Activated naive CD4-positive, alpha-beta T cell treated with anti-CD3 and anti-CD28 coated beads, Interleukin-2, amount 50 U/mL, for 24 hours (primary cell): Measurements from ENCODE around the gene BCL6.

ENCODE experiments used
- H3K27ac Mint-ChIP-seq: one replicate; pipeline ENCODE4 v1.8.0; 2021; ENCODE audit warnings: mild to moderate bottlenecking, mixed read lengths
- H3K27me3 Mint-ChIP-seq: one replicate; pipeline ENCODE4 v1.8.0; 2021; ENCODE audit warnings: mixed read lengths
- H3K36me3 Mint-ChIP-seq: one replicate; pipeline ENCODE4 v1.8.0; 2021; ENCODE audit warnings: mixed read lengths
- H3K4me1 Mint-ChIP-seq: one replicate; pipeline ENCODE4 v1.8.0; 2021; ENCODE audit warnings: mixed read lengths
- H3K4me3 Mint-ChIP-seq: one replicate; pipeline ENCODE4 v1.8.0; 2021; ENCODE audit warnings: mild to moderate bottlenecking, mixed read lengths
- H3K9me3 Mint-ChIP-seq: one replicate; pipeline ENCODE4 v1.8.0; 2021; ENCODE audit warnings: mixed read lengths

BCL6 gene

GRCh38 chr3:187736418-187736871 is 8.8 kb downstream of the BCL6 start:
- Mint-ChIP-seq H3K36me3 (peaks cover 3% of the 10 kb centered on the region), H3K27me3 (no peaks in the 10 kb centered on the region), H3K9me3 (no peaks in the 10 kb centered on the region), H3K27ac (no peak overlapping the region), H3K4me3 (no peak overlapping the region), H3K4me1 (peaks cover 36% of the 10 kb centered on the region)

GRCh38 chr3:187735837-187736236 is 9.4 kb downstream of the BCL6 start:
- no peak overlapping the region for H3K4me3 Mint-ChIP-seq
- H3K27ac Mint-ChIP-seq: no peak overlapping the region

GRCh38 chr3:187735383-187735782 is 9.9 kb downstream of the BCL6 start:
- H3K36me3 Mint-ChIP-seq: peaks cover 6% of the 10 kb centered on the region
- no peaks in the 10 kb centered on the region for H3K9me3 Mint-ChIP-seq
- no peaks in the 10 kb centered on the region for H3K27me3 Mint-ChIP-seq
- no peak overlapping the region for H3K27ac Mint-ChIP-seq
- peaks cover 27% of the 10 kb centered on the region for H3K4me1 Mint-ChIP-seq
- H3K4me3 Mint-ChIP-seq: no peak overlapping the region

More at GRCh38 chr3:187735837-187736236, 9.4 kb downstream of the BCL6 start:
- H3K36me3 Mint-ChIP-seq: peaks cover 6% of the 10 kb centered on the region
- peaks cover 31% of the 10 kb centered on the region for H3K4me1 Mint-ChIP-seq
- no peaks in the 10 kb centered on the region for H3K9me3 Mint-ChIP-seq
- no peaks in the 10 kb centered on the region for H3K27me3 Mint-ChIP-seq

- Mint-ChIP-seq H3K27ac (no peak overlapping the region), H3K4me3 (no peak overlapping the region), H3K36me3 (peaks cover 8% of the 10 kb centered on the region), H3K27me3 (no peaks in the 10 kb centered on the region), H3K9me3 (no peaks in the 10 kb centered on the region), H3K4me1 (peaks cover 22% of the 10 kb centered on the region)
Observed at GRCh38 chr3:187734841-187735240, 10.4 kb downstream of the BCL6 start.

- peaks cover 8% of the 10 kb centered on the region for H3K36me3 Mint-ChIP-seq
- no peak overlapping the region for H3K4me3 Mint-ChIP-seq
- H3K9me3 Mint-ChIP-seq: no peaks in the 10 kb centered on the region
- peaks cover 12% of the 10 kb centered on the region for H3K4me1 Mint-ChIP-seq
- no peak overlapping the region for H3K27ac Mint-ChIP-seq
- H3K27me3 Mint-ChIP-seq: no peaks in the 10 kb centered on the region
Observed at GRCh38 chr3:187733371-187733770, 11.9 kb downstream of the BCL6 start.

- Mint-ChIP-seq H3K36me3 (peaks cover 10% of the 10 kb centered on the region), H3K9me3 (no peaks in the 10 kb centered on the region), H3K4me3 (no peak overlapping the region), H3K27me3 (no peaks in the 10 kb centered on the region), H3K27ac (no peak overlapping the region), H3K4me1 (no peaks in the 10 kb centered on the region)
Observed at GRCh38 chr3:187729598-187729997, 15.7 kb downstream of the BCL6 start.

GRCh38 chr3:187728940-187729583 is 16.2 kb downstream of the BCL6 start:
- Mint-ChIP-seq H3K9me3 (no peaks in the 10 kb centered on the region), H3K27me3 (no peaks in the 10 kb centered on the region), H3K36me3 (peaks cover 13% of the 10 kb centered on the region), H3K27ac (no peak overlapping the region), H3K4me3 (no peak overlapping the region), H3K4me1 (no peaks in the 10 kb centered on the region)

- Mint-ChIP-seq H3K36me3 (peaks cover 20% of the 10 kb centered on the region), H3K4me3 (no peak overlapping the region), H3K4me1 (no peaks in the 10 kb centered on the region), H3K27me3 (no peaks in the 10 kb centered on the region), H3K9me3 (no peaks in the 10 kb centered on the region), H3K27ac (no peak overlapping the region)
Observed at GRCh38 chr3:187728248-187728647, 17.0 kb downstream of the BCL6 start.

GRCh38 chr3:187726564-187726963 is 18.7 kb downstream of the BCL6 start:
- Mint-ChIP-seq H3K27ac (no peak overlapping the region), H3K27me3 (no peaks in the 10 kb centered on the region), H3K36me3 (peaks cover 18% of the 10 kb centered on the region), H3K4me3 (no peak overlapping the region), H3K4me1 (no peaks in the 10 kb centered on the region), H3K9me3 (no peaks in the 10 kb centered on the region)

- H3K4me3 Mint-ChIP-seq: no peak overlapping the region
- H3K27me3 Mint-ChIP-seq: no peaks in the 10 kb centered on the region
- H3K9me3 Mint-ChIP-seq: no peaks in the 10 kb centered on the region
- H3K4me1 Mint-ChIP-seq: no peaks in the 10 kb centered on the region
- H3K27ac Mint-ChIP-seq: no peak overlapping the region
- peaks cover 15% of the 10 kb centered on the region for H3K36me3 Mint-ChIP-seq
Observed at GRCh38 chr3:187725653-187726370, 19.5 kb downstream of the BCL6 start.

GRCh38 chr3:187725224-187725623 is 20.0 kb downstream of the BCL6 start:
- Mint-ChIP-seq H3K4me3 (no peak overlapping the region), H3K27ac (no peak overlapping the region), H3K4me1 (no peaks in the 10 kb centered on the region), H3K36me3 (peaks cover 14% of the 10 kb centered on the region), H3K27me3 (no peaks in the 10 kb centered on the region), H3K9me3 (no peaks in the 10 kb centered on the region)

- no peak overlapping the region for H3K27ac Mint-ChIP-seq
- H3K36me3 Mint-ChIP-seq: peaks cover 13% of the 10 kb centered on the region
- H3K4me3 Mint-ChIP-seq: no peak overlapping the region
- H3K27me3 Mint-ChIP-seq: no peaks in the 10 kb centered on the region
- H3K9me3 Mint-ChIP-seq: no peaks in the 10 kb centered on the region
- no peaks in the 10 kb centered on the region for H3K4me1 Mint-ChIP-seq
Observed at GRCh38 chr3:187722206-187722612, 23.1 kb downstream of the BCL6 start.

GRCh38 chr3:187721055-187721454 is 24.2 kb downstream of the BCL6 start:
- Mint-ChIP-seq H3K4me1 (no peaks in the 10 kb centered on the region), H3K4me3 (no peak overlapping the region), H3K27me3 (no peaks in the 10 kb centered on the region), H3K36me3 (peaks cover 13% of the 10 kb centered on the region), H3K27ac (no peak overlapping the region), H3K9me3 (no peaks in the 10 kb centered on the region)

- no peaks in the 10 kb centered on the region for H3K27me3 Mint-ChIP-seq
- H3K9me3 Mint-ChIP-seq: no peaks in the 10 kb centered on the region
- no peaks in the 10 kb centered on the region for H3K4me1 Mint-ChIP-seq
- no peak overlapping the region for H3K27ac Mint-ChIP-seq
- H3K4me3 Mint-ChIP-seq: no peak overlapping the region
- peaks cover 13% of the 10 kb centered on the region for H3K36me3 Mint-ChIP-seq
Observed at GRCh38 chr3:187720337-187720670, 25.0 kb downstream of the BCL6 start.

GRCh38 chr3:187719628-187720336 is 25.5 kb downstream of the BCL6 start:
- peaks cover 12% of the 10 kb centered on the region for H3K36me3 Mint-ChIP-seq
- H3K9me3 Mint-ChIP-seq: no peaks in the 10 kb centered on the region
- H3K27me3 Mint-ChIP-seq: no peaks in the 10 kb centered on the region
- no peak overlapping the region for H3K27ac Mint-ChIP-seq
- no peaks in the 10 kb centered on the region for H3K4me1 Mint-ChIP-seq
- no peak overlapping the region for H3K4me3 Mint-ChIP-seq

GRCh38 chr3:187718802-187719201 is 26.5 kb downstream of the BCL6 start:
- Mint-ChIP-seq H3K36me3 (peaks cover 6% of the 10 kb centered on the region), H3K27ac (no peak overlapping the region), H3K4me1 (peaks cover 9% of the 10 kb centered on the region)

More at GRCh38 chr3:187718802-187719201, 26.5 kb downstream of the BCL6 start:
- Mint-ChIP-seq H3K9me3 (no peaks in the 10 kb centered on the region), H3K4me3 (no peak overlapping the region), H3K27me3 (no peaks in the 10 kb centered on the region)
